Stimulated activated CD4-positive, alpha-beta T cell treated with anti-CD3 and anti-CD28 coated beads, Interleukin-1b, Interleukin-23, amount 100 ng/mL, for 24 hours (primary cell): ENCODE measurements around the gene KANK4.

Experiments
- DNase-seq, 4 experiments: peaks; one replicate each; pipeline ENCODE4 v3.0.0-alpha.2; 2020; ENCODE audit warnings: low read depth in 4 of 4, low spot score in 1 of 4

Gene KANK4

DNA sequence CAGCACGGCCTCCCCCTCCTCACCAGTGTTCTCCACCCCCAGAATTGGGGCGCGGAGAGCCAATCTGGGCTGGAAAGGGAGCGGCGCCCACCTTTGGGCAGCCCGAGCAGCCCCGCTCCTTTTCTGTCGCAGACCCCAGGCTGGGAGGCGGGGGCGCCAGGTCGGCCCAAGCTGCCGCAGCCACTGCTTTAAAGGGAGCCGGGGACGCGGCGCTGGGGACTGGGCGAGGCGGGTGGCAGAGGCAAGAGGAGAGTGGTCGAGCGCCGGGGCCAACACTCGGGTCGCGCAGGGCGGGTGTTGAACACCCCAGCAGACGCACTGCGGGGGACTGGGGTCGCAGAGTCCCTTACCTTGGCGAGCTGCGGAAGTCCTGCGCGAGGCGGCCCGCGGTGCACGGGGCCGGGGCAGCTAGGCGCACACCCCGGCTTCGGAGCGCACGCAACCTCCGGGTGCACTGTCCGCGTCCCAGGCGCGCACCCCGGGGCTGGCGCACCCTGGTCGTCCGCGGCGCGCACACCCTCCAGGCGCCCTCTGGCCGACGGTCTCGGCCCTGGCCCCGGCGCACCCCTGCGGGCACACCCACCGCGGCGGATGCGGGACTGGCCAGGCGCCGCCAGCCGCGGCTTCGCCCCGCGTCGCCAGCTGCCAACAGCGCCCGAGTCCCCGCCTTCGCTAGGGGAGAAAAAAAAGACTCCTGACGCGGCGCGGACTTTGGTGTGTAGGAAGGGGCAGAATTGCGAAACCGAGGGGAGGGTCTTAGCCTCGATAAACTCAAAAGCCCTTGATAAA is at the start of gene KANK4:
TSS of gene KANK4 (minus strand) at position 679 of the 789 bp plus-strand sequence. CDS start 37,870 bp downstream, outside the sequence.
- DNase-seq, result no peak

DNA sequence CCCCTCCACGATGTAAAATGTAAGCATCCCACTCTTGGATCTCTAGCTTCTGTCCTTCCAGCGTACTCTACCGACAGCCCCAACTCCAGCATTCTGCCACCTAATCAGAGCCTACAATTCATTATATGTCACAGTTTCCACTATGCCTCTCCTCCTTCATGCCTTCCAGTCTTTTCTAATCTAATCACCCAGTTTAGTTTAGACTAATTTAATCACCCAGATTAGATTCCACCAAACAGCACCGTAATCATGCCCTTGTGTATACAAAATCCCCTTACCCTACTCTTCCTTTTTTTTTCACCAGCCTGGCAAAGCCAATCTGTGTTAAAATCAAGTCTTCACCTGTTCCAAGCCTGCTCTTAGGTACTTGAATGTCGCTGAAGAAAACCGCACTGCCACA is 49.8 kb upstream of the KANK4 start:
- no peak for DNase-seq

DNA sequence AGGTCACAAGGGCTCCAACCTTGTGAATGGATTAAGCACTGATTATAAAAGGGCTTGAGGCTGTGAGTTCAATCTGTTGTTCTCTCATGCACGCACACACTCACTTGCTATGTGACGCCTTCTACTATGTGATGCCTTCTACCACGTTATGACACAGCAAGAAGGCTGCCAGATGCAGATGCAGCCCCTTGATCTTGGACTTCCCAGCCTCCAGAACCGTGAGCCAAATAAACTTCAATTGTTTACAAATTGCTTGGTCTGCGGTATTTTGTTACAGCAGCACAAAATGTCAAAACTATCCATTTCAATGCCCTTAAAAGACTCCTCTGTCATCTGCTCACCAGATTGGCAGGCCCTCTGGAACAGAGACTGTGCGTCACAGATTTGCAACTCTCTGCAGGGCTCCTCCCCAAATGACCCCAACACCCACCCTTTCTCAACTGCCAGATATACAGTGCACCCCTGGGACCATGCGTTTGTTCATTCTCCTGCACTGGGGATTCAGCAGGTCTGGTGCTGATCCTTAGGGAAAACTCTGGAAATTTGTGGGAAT is 47.8 kb upstream of the KANK4 start:
- DNase-seq, result no peak

DNA sequence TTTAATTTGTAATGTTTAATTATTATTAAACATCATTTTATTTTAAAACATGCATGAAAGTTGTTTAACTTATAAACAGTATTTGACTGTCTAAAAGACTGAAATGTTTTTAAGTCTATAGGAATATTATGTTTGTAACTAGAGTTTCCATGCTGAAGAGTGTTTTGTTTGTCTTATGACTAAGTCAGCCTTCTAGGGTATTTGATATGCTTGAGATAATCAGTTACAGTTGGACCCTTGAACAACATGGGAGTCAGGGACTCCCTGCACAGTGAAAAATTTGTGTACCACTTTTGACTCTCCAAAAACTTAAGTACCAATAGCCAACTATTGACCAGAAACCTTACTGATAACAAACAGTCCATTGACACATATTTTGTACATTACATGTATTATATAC is 45.5 kb upstream of the KANK4 start:
- no peak for DNase-seq

DNA sequence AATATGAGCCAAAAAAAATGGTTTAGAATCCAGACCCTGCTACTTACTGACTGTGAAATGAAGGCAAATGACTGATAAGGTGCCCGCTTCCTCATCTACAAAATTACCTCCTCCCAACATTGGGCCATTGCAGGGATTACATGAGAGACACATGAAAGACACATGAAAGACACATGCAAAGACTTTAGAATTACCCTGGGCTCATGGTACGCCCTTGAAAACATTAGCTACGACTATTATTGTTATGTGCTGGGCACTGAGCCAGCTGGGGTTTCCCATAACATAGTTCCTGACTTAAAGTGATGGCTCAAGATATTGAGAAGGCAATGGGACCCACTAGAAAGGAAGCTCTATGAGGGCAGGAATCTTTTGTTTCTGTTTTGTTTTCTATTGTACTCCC is 43.7 kb upstream of the KANK4 start:
- no peak for DNase-seq

DNA sequence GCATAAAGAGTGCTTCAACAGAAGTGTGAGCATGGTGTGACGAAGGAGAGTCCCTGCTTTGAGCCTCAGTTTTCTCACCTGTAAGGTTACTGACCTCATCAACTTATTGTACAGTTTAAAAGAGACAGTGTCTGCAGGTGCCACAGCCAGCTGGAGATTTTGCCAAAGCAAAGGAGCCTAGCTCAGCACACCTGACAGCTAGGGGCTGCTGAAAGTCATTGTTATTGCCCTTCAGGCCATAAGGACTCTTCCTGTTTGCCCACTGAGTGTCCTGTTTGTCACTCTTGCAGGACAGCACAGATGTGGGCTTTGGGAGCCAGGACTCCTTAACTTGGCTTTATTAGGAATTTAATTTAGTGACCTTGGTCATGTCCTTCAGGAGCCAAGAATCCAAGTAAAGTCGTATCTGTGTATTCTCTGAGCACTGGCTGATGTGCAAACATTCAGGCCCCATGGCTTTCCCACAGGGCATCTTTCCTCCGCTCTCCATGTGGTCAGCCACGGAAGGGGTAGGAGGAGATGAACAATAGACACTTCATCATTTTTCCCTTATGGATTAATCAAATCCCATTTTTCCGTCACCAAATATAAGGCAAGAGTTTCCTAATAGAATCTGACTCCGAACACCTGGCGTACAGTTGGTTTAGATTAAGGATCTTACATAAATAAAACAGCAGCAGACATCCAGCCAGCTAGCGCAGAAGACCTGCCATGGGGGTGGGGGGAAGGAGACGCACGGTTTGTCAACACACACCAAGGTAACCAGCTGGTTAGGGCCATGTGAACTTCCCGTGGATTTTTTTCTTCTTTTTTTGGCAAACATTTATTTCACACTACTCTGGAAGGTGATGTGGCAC is 43.1 kb upstream of the KANK4 start:
- DNase-seq, result no peak

DNA sequence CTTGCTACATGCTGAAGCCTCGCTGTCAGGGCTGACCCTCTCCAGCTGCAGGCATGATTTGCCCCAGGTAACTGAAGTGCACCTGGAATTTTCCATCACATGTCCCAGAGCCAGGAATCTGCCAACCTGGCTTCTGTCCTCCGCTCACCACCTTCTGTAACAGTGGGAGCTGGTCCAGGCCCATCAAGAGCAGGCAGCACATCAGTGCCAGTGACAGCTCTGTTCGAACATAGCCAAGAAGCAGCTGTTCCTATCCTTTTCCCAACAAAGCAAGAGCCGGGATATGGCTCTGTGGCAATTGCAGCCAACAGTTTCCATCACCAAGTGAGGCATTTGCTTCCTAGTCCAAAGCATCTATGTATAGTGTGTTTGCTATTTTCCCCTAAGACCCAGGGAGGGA is 42.2 kb upstream of the KANK4 start:
- DNase-seq, result no peak

DNA sequence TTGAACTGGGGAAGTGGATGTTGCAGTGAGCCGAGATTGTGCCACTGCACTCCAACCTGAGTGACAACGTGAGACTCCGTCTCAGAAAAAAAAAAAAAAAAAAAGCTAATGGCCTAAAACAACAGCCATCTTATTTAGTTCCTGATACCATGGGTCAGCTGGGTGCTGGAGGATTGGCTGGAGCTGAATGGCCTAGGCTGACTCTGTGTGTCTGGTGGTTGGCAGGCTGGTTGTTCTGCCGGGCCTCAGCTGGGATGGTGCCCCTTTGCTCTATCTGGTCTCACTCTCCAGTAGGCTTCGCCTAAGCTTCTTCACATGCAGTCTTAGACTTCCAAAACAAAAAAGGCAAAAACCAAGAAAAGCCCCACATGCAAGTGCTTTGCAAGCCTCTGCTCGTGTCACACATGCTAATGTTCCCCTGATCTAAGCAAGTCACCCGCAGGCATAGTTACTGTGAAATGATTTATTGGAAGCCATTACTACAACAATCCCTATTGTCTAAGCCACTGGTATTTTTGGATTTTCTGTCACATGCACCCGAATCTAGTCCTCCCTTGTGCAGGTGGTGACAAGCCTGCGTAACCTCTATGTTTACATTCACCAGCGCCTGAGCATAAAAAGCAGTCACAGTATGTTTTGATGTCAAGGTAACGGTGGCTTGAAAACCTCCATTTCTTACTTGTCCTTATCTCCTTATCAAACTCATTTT is 39.6 kb upstream of the KANK4 start:
- no peak for DNase-seq

DNA sequence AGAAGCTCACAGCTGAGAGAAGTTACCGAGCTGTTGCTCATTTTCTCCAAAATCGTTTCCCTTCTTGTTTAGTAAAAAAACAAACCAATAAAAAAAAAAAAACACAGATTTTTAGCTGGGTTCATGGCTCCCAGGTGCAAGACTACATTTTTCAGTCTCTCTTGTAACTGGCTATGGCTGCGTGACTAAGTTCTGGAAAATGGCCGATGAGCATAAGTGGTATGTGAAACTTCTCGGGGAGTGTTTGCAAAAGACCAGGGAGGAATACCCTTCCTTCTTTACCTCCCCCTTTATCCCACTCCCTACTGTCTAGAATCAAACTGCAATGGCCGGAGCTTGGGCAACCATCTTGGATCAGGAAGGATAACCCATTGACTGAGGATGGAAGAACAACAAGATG is 38.7 kb upstream of the KANK4 start:
- no peak for DNase-seq

DNA sequence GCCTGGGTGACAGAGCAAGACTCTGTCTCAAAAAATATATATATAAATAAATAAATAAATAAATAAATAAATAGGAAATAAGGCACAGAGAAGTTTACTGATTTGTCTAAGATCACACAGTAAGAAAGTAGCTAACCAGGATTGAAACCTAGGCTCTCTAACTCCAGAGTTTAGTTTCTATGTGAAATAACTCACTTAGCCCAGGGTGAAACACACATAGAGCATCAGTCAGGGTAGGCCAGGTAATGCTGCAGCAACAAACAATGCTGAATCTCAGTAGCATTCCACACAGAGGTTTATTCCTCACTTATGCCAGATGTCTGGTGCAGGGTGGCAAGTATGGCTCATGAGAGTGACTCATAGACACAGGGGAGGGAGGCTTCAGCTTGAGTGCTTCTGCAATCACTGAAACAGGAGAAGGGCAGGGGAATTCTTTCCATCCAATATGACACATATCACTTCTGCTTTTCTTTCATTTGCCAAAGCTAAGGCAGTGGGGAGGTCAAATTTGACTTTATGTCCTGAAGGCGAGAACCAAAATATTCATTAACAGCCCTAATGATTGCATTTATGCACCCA is 37.1 kb upstream of the KANK4 start:
- no peak for DNase-seq

DNA sequence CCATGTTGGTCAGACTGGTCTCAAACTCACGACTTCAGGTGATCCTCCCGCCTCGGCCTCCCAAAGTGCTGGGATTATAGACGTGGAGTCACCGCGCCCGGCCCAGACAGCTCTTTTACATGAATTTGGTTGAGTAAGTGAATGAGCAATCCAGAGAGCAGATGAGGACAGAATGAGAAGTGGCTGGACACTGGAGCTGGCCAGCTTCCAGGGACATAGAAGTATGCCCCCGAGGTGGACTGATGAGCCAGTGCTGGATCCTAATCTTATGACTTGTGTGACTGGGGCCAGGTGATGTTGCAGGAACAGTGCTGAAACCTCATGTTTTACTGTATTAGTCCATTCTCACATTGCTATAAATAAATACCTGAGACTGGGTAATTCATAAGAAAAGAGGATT is 35.9 kb upstream of the KANK4 start:
- DNase-seq, result no peak

DNA sequence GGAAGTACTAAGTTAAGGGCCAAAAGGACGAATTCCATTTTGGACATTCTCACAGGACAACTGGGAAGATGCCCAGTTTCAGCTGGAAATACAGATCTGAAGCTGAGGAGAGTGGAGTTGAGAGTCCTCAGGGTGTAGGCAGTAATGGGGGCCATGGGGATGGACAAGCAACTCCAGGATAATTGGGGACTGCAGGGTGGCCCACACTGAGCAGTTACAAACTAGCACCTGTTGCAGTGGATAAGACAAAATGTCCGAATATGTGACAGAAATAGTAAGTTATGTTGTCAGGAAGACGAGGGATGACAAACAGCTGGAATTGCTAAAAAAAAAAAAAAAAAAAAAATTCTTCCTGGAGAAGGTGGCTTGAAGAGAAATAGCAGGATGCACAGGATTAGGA is 34.6 kb upstream of the KANK4 start:
- DNase-seq, result no peak

DNA sequence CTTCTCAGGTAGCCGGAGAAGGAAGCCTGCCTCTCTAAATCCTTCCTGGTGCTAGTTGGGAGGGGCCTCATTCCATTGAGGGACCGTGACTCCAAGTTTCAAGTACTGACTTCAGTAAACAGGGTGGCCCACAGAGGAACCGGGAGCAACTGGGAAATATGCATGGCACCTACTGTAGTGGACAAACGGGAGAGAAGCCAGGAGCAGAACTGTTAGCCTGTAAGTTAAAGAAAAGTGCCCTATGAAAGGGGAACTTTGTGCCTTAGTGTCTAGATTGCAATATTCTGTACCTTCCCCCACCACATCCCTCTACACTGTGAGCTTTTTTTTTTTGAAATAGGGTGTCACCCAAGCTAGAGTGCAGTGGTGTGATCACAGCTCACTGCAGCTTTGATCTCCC is 33.2 kb upstream of the KANK4 start:
- no peak for DNase-seq

DNA sequence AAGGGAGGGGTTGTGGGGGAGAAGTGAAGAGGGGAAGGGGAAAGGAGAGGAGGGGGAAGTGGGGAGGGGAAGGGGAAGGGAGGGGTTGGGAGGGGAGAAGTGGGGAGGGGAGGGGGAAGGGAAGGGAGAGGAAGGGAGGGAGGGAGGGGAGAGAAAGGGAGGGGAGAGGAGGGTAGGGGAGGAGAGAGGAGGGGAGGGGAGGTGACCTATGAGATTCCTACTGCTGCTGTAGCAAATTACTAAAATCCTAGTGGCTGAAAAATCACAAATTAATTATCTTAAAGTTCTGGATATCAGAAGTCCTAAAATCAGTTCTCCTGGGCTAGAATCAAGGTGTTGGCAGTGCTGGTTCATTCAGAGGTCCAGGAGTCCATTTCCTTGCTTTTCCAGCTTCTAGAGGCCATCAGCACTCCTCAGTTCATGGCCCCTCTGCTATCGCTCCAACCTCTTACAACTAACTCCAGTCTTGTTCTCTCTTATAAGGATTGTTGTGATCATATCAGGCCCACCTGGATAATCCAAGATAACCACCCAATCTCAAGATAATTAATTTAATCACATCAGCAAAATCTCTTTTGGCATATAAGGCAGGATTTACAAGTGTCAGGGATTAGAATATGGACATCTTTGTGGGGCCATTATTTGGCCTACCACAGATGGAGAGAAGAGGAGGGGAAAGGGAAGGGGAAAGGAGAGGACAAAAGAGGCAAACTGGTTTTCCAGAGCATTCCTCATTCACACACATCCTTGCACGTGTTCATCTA is 30.4 kb upstream of the KANK4 start:
- DNase-seq, result no peak

DNA sequence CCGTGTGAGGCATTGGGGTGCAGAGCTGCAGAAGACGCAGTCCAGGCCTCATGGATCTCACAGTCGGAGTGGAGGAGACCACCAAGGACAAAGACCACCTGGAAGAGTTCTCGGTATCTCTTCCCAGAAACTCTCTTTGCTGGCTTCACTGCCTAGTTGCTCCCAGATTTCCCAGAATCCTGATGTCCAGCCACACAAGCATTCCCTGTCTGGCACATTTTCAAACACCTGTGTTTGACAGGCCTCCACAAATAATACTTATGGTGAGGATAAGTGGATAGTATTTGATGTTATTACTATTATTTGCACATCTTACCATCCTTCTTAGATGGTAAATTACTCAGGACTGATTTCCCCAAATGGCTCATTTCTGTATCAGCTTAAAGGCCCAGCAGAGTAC is 27.7 kb upstream of the KANK4 start:
- no peak for DNase-seq

DNA sequence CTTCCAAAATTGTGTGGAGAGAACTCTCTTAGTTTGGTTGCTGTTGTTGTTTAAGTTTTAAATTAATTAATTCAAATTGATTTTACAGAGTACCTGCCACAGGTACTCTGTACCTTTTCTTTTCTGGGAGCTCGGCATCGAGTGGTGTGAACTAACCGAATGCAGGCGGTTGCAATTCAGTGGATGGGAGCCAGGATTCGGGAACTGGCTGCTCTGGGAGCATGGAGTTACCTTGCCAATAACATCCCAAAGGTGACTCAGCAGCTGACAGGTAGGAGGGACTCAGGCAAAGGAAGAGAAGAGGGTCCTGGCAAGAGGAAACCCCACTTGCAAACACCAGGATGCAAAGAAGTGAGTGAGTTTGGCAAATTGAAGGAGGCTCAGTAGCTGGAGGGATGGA is 24.7 kb upstream of the KANK4 start:
- no peak for DNase-seq

DNA sequence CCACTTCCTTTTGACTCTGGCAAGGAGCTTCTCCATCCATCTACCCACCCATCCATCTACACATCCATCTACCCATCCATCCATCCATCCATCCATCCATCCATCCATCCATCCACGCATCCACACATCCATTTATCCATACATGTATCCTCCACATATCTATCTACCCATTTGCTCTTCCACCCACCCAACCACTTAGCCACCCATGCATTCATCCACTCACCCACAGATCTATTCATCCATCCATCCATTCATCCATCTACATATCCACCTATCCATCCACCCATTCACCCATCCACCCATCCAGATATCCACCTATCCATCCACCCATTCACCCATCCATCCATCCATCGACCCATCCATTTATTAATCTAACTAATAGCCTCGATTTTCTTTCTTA is 23.0 kb upstream of the KANK4 start:
- no peak for DNase-seq

DNA sequence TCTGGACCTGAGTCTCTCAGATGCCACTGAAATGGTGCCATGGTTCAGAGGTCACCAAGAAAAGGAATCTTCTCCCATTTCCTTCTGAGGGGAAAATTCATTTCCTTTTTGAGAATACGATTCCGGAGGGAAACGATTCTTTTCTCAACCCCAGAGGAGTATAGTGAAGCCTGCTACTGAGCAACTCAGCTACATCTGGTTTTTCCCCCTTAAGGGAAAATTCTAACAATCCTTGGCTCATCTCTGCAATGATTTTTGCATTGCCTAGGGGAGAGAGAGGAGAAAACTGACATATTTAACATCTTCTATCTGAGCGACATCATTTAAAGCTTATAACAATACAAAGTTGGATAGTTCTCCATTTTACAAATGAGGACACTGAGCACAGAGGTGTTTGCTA is 22.4 kb upstream of the KANK4 start:
- DNase-seq, result no peak

DNA sequence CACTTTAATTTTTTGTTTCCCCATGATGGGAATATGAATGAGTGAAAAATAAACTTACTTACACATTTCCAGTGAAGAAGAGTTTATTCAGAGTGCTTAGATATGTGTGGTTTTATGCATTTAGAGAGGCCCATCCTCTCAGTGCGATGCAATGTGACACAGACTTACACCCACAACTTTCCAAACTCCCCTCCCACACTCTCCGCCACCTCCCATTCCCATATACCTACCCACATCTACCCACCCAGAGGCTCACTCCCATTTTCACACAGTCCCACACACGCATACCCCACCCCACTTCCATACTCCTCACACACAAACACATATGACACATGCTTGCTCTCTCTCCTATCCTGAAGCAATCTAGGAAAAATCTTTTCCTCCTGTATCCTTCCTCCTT is 21.9 kb upstream of the KANK4 start:
- no peak for DNase-seq
